C4-2B (cell line): Measurements from ENCODE around the gene STK4.

Experiments
- ZFX ChIP-seq: fragments of 450-650 bp; IDR thresholded peaks from 2 replicates; pipeline ENCODE4 v1.6.1; 2017
- TF ChIP-seq, protein P1 (sequence below): fragments of 450-650 bp; conservative IDR thresholded peaks from 2 replicates; pipeline ENCODE4 v1.5.1; 2017; ENCODE audit warnings: mild to moderate bottlenecking

DNA sequence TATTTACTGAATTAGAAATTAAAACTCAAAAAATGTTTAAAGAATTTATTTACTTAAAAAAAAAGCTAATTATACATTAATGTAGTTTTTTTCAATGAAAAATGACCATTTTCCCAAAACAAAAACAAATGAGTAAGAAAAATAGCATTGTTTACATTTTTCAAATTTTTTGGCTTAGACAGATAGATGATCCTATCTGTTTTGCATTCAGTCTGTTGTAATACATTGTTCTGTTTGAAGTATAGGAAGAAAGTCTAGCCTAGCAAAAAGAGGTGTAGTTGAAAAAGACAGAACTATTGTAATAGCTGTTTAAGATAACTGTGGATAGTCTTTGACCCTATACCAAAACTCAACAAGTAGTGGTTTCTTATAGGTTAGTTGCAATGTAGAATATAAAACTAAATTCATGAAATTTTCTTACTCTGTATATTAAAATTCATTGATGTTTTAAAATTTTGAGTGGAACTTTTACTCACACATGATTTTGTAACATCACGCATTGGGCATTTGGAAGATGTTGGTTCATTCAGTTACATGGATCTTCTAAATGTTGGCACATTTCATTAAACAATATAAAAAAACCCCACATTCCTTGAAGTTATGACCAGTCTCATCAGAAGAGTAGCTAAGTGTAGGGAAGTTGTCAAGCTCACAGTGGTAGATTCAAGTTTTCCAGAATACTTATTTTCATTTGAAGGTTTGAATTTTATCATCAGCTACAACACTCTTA, 72.6 kb downstream of the STK4 start:
- TF ChIP-seq, protein P1, sequence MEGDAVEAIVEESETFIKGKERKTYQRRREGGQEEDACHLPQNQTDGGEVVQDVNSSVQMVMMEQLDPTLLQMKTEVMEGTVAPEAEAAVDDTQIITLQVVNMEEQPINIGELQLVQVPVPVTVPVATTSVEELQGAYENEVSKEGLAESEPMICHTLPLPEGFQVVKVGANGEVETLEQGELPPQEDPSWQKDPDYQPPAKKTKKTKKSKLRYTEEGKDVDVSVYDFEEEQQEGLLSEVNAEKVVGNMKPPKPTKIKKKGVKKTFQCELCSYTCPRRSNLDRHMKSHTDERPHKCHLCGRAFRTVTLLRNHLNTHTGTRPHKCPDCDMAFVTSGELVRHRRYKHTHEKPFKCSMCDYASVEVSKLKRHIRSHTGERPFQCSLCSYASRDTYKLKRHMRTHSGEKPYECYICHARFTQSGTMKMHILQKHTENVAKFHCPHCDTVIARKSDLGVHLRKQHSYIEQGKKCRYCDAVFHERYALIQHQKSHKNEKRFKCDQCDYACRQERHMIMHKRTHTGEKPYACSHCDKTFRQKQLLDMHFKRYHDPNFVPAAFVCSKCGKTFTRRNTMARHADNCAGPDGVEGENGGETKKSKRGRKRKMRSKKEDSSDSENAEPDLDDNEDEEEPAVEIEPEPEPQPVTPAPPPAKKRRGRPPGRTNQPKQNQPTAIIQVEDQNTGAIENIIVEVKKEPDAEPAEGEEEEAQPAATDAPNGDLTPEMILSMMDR, result no peak
- no peak for TF ChIP-seq ZFX
